NCI-H748 (cell line): Measurements from ENCODE around the gene USP6.
"Not testable (repeated sequence)": the region's sequence is repeated elsewhere in the genome, so short reads cannot be mapped to it uniquely, and the experiment has no call there.

Source experiments
- DNase-seq: peaks from one replicate; lab custom pipeline; 2025; ENCODE audit not compliant: unreplicated experiment; lab: John Stamatoyannopoulos, UW

USP6 gene

DNA sequence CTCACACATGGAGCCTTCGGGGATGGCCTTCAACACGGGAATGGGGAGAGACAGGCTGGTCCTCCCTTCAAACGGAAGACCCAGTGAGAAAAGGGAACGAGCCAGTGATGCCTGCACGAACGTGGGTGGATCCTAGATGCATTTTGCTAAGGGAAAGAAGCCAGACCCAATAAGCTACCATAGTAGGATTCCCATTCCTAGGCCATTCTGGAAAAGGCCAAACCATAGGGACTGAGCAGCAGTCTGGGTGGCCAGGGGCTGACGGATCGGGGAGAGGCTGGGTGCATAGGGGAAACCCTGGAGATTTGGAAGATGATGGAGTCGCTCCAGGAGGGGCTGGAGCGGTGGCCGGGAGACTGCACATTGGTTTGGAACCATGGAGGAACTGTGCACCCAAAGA lies 18.7 kb downstream of the USP6 start:
- DNase-seq, result not testable (repeated sequence)

DNA sequence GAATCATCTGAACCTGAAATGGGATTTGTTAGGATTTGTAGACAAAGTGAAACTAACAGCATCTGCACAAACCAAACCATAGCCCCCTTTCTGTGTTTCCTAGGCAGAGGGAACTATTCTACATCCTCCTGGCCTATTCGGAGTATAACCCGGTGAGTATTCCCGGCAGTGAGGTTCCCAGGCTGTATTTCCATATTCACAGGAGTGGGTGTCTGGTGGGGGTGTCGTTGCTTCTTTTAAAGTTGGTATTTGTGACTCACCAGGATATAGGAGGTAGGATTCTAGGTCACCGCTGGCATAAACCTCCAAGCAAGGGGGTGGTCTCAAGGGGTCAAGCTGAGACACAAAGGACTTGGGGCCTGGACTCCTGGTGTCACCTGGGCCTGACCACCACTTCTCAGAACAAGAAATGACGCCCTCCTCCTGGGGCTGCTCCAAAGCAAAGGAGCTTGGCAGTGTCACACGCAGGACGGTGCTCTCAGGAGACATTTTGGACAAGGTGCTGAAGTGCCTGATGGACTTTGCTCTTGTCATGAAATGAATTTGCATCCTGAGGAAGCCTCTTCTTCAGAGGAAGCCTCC lies 19.4 kb downstream of the USP6 start:
- not testable (repeated sequence) for DNase-seq

DNA sequence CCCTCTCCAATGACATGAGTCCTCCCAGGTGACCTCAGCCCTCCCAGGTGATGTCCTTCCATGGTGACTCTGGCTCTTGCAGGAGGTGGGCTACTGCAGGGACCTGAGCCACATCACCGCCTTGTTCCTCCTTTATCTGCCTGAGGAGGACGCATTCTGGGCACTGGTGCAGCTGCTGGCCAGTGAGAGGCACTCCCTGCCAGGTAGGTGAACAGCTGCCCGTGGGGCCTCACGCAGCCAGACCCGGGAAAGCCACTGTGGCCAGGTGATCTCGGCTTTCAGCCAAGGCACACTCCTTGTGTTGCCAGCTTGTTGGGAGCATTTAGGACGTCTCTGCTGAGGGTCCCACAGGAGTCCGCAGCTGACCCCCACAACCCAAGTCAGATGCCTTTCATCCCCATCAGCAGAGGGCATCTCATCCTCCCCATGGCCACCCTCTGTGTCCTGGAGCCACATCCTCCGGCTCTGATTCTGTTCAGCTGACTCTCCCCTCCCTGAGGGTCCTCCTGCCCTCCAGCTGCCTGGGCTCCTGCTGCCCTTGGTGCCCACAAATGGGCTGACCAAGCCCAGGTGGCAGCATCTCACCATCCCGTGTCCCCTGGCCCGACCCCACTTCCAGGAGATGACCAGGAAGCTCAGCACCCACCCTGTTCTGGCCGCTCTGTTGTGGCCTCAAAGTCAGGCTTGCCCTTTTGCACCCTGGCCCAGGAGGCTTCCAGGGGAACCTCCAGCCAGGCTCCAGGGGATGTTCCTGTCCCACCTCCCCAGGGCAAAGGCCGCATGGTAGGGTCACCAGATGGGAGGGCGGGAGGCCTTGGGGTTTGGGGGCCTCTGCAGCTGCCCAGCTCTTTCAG lies 20.1 kb downstream of the USP6 start:
- no peak for DNase-seq

DNA sequence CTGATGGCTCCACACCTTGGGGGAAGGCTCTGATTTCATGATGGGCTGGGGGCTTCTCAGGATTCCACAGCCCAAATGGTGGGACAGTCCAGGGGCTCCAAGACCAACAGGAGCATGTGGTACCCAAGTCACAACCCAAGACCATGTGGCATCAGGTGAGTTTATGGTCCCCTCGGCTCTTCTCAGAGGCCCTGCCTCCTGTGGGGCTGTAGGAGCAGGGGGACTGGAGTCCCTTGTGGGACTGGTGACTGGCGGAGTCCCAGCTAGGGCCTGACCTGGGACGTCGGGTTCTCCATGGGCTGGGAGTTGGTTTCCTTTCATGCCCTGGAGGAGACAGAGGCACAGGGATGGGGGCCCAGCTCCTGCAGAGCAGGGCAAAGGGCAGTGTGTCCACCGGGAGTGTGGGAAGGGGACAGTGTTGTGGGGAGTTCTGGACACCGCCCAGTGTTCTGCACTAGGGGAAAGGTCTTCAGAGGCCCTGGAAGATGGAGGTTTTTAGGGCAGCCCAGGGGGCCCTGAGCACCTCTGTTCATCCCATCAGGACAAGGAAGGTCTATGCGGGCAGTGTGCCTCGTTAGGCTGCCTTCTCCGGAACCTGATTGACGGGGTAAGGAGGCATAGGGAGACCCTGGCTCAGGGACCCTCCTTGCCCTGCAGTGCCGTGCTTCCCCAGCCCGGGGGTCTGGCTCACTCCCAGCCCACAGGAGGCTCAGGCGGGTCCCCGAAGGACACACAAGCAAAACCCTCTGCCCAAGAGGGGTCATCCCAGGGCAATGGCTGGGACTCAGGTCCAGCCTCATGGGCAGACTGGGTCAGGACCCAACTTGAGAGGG lies 21.0 kb downstream of the USP6 start:
- not testable (repeated sequence) for DNase-seq

DNA sequence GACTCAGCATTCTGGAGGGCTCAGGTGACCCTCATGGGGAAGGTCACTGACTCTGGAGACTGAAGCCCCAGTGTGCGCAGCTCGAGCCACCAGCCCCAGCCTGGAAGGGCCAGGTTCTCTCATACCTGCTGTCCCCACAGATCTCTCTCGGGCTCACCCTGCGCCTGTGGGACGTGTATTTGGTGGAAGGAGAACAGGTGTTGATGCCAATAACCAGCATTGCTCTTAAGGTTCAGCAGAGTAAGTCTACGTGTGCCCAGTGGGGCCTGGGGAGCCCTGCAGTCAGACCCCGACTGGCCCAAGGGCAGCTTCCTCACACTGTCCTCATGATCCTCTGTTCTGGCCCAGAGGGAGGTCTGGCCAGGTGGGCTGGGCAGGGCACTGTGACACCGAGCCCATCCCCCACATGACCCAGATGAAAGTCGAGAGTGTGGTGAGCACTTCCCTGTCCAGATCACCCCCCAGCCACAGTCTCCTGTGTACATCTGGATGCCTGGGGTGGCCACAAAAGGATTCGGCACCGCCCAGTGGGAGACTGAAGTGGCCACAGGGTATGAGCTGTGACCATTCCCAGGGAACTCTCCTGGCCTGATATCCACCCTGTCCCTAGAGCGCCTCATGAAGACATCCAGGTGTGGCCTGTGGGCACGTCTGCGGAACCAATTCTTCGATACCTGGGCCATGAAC lies 21.8 kb downstream of the USP6 start:
- DNase-seq, result not testable (repeated sequence)

DNA sequence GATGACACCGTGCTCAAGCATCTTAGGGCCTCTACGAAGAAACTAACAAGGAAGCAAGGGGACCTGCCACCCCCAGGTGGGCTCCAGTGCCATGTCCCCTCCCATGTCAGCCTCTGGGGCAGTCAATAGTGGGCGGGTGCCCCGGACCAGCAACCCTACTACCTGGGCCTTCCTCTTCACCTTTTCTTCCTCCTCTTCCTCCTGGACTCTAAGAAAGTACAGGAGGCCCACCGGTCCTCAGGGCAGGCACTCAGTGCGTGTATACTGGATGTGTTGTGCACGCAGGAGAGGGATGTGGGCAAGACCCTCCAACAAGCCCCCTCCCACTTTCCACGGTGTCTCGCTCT lies 22.3 kb downstream of the USP6 start:
- DNase-seq, result not testable (repeated sequence)

DNA sequence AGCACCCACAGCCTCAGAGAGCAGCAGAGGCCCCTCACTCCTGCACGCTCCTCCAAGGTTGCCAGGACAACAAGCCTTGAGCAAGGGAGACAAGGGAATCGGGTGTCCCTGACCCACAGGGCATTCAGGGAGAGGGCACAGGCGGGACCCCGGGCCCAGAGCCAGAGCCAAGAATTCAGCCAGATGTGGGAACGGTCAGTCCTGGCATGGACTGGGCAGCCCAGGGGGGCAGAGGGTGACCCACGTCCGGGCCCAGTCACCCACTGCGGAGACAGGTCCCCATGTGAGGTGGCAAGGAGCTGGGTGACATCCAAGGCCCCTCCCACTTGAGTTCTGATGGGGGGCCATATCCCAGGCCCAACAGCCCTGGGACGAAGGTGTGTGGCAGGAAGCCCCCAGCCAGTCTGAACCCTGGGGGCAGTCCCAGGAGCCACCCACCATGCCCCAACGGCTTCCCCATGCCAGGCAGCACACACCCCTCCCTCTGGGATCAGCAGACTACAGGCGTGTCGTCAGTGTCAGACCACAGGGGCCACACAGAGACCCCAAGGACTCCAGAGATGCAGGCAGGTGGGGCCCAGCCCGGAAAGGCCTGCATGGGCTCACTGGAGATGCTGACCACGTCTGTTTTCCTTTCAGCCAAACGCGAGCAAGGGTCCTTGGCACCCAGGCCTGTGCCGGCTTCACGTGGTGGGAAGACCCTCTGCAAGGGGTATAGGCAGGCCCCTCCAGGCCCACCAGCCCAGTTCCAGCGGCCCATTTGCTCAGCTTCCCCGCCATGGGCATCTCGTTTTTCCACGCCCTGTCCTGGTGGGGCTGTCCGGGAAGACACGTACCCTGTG lies 23.0 kb downstream of the USP6 start:
- DNase-seq, result no peak

DNA sequence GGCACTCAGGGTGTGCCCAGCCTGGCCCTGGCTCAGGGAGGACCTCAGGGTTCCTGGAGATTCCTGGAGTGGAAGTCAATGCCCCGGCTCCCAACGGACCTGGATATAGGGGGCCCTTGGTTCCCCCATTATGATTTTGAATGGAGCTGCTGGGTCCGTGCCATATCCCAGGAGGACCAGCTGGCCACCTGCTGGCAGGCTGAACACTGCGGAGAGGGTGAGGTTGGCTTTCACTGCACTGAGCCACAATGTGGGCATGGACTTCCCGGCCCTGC lies 23.6 kb downstream of the USP6 start:
- DNase-seq, result no peak

DNA sequence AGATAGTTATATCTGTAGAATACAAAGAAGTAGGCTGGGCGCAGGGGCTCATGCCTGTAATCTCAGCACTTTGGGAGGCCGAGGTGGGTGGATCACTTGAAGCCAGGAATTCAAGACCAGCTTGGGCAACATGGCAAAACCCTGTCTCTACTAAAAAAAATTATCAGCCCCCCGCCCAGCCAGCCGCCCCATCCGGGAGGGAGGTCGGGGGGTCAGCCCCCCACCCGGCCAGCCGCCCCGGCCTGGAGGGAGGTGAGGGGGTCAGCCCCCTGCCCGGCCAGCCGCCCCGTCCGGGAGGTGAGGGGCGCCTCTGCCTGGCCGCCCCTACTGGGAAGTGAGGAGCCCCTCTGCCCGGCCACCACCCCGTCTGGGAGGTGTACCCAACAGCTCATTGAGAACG lies 27.0 kb downstream of the USP6 start:
- DNase-seq, result not testable (repeated sequence)

DNA sequence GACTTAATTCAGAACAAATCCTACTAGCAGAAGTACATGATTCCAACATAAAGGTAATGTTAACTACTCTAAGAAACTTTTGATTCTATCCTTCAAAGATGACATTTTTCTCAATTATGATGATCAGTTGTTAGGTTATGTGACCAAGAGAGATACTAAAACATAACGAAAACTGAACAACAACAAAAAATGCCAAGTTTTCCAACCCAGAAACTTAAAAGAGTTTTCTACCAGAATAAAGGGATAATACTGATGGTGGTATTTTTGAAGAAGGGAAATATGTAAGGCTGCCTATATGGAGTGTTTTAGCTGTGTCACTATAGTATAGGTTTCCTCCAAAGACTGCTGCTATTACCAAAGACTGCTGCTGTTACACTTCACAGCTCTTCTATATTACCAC lies 30.3 kb downstream of the USP6 start:
- not testable (repeated sequence) for DNase-seq

DNA sequence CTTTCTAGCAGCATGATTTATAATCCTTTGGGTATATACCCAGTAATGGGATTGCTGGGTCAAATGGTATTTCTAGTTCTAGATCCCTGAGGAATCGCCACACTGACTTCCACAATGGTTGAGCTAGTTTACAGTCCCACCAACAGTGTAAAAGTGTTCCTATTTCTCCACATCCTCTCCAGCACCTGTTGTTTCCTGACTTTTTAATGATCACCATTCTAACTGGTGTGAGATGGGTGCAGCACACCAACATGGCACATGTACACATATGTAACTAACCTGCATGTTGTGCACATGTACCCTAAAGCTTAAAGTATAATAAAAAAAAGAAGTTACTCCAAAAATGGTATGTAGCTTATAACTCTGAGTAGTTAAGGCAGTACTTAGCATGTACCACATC lies 44.9 kb downstream of the USP6 start:
- not testable (repeated sequence) for DNase-seq

DNA sequence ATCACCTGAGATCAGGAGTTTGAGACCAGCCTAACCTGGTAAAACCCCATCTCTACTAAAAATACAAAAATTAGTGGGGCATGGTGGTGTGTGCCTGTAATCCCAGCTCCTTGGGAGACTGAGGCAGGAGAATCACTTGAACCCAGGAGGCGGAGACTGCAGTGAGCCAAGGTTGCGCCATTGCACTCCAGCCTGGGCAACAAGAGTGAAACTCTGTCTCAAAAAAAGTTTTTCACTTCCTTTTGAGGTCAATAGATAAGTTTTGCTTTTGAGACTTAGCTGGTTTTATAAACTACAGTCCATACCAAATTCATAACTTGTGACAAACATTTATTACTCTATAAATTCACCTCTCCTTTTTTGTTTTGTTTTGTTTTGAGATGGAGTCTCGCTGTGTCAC lies 46.0 kb downstream of the USP6 start:
- DNase-seq, result not testable (repeated sequence)

DNA sequence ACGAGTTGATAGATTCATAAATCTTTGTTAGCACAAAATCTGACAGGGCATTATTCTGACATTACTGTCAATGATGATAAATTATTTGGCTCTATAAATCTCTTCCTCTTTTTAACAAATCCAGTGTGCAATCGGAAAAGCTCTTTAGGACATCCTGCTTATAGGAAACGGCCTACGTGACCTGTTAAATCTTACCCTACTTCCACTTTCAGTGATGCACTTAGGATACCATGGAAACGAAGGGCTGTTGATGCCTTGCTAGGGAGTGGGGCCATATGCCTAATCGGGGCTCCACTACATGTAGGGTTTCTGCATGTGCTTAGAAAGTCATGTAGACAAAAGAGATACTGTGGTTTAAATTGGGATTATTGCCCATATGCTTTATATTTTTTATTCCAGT lies 48.6 kb downstream of the USP6 start:
- DNase-seq, result peak; percentile 25

DNA sequence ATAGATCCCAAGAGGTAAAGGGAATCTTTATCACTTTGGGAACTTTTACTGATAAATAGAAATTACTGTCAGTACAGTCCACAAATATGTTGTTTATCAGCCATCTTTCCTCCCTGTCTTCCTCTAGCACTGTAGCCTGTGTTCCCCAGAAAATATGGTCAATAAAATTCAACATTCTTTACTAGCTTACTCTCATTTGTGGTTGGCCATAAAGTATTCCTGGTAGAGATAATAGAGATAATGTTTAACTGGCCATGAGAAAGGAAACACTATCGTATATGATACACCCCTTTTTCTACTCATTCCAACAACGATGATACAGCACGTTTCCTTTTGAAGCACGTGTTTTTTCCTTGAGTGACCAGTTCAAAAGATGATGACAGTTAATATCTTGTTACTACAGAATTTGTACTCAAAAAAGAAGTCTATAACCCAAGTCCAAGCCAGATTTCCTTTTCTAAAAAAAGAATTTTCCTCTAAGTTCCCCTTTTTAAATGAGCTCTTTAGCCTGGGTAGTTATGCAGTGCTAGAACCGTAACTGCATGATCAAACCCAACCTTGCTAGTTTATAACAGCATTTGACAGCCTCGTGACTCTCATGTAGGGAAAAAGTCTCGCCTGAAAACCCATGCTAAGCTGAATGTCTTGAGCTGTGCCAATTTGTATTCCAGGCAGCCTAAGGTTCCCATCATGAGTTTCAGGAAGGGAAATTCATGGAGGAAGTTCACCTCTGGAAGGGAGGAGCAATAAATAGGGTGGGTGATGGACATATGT lies 50.1 kb downstream of the USP6 start:
- DNase-seq, result not testable (repeated sequence)

DNA sequence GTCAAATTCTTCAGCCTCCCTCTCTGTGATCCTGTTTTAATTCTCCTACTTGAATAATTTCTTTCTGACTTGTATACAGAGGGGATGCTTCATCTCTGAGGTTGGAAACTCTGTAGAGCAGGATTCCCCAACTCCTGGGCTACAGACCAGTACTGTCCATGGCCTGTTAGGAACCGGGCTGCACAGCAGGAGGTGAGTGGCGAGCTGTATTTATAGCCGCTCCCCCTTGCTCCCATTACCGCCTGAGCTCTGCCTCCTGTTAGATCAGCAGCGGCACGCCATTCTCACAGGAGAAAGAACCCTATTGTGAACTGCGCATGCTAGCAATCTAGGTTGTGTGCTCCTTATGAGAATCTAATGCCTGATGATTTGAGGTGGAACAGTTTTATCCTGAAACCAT lies 59.2 kb downstream of the USP6 start:
- DNase-seq, result not testable (repeated sequence)

DNA sequence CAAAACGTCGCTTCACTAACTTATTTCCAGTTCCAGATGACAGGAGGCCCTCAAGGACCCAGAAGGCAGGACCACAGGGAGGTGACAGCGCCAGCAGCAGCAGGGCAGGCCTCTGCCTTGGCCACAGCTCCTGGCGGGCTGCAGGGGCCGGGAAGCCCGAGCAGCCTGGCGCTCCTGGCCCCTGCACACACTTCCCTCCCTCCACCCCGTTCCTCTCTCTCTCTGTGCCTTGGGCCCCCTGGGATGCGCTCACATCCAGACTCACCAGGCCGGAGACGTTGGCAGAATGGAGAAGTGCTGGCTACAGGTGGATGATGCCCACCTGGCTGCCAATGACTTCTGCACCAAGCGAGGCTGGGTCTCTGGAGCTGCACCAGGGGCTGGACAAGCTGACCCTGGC lies 63.2 kb downstream of the USP6 start:
- DNase-seq, result no peak

DNA sequence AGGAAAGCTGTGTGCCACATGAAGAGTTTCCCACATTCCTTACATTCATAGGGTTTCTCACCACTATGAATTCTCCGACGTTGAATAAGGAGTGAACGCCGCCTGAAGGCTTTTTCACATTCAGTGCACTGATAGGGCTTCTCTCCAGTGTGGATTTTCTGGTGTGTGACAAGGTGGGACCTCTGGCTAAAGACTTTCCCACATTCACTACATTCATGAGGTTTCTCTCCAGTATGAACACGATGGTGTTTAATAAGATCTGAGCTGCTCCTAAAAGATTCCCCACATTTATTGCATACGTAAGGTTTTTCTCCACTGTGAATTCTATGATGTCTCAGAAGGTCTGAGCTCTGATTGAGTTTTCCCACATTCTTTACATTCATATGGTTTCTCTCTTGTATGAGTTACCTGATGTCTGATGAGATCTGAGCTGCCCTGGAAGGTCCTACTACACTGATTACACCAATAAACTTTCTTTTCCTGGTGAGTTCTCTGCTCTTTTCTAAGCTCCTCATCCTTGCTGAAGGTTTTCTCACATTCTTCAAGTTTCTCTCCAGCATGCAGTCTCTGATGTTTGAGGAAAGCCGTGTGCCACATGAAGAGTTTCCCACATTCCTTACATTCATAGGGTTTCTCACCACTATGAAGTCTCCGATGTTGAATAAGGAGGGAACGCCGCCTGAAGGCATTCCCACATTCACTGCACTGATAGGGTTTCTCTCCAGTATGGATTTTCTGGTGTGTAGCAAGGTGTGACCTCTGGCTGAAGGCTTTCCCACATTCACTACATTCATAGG lies 65.9 kb downstream of the USP6 start:
- no peak for DNase-seq

DNA sequence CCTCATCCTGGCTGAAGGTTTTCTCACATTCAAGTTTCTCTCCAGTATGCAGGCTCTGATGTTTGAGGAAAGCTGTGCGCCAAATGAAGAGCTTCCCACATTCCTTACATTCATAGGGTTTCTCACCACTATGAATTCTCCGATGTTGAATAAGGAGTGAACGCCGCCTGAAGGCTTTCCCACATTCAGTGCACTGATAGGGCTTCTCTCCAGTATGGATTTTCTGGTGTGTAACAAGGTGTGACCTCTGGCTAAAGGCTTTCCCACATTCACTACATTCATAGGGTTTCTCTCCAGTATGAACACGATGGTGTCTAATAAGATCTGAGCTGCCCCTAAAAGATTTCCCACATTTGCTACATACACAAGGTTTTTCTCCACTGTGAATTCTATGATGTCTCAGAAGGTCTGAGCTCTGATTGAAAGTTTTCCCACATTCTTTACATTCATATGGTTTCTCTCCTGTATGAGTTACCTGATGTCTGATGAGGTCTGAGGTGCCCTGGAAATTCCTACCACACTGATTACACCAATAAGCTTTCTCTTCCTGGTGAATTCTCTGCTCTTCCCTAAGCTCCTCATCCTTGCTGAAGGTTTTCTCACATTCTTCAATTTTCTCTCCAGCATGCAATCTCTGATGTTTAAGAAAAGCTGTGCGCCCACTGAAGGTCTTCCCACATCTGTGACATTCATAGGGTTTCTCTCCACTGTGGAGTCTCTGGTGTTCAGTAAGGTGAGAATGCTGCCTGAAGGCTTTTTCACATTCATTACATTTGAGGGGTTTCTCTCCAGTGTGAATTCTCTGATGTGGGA lies 67.0 kb downstream of the USP6 start:
- no peak for DNase-seq
